HT-29 (cell line): ENCODE results near the gene WDR33. TPM values are rescaled to one million over a fixed set of nuclear protein-coding genes. Genes with fewer than 3 reads are reported as not detected.

Experiments
- DNase-seq: peaks from one replicate; pipeline ENCODE4 v3.0.0-alpha.2; 2015; ENCODE audit warnings: low spot score
- small RNA-seq: library from RNA; depleted of rRNA; stranded (forward); fragments of <200 nt; gene quantifications from one replicate; pipeline ENCODE3, GENCODE V24; 2014
- total RNA-seq: library from RNA; depleted of rRNA; stranded (reverse); fragments of >200 nt; shearing (Covaris generic); gene quantifications from 2 replicates; pipeline ENCODE4 v1.2.3, GENCODE V29; 2014; rRNA removed

WDR33 gene
- total RNA-seq, 1 experiment from 2014 or later: 26.0 TPM

- no peak for DNase-seq
Measured at GRCh38 chr2:127656569-127657231, 154.3 kb downstream of the WDR33 start.

DNA sequence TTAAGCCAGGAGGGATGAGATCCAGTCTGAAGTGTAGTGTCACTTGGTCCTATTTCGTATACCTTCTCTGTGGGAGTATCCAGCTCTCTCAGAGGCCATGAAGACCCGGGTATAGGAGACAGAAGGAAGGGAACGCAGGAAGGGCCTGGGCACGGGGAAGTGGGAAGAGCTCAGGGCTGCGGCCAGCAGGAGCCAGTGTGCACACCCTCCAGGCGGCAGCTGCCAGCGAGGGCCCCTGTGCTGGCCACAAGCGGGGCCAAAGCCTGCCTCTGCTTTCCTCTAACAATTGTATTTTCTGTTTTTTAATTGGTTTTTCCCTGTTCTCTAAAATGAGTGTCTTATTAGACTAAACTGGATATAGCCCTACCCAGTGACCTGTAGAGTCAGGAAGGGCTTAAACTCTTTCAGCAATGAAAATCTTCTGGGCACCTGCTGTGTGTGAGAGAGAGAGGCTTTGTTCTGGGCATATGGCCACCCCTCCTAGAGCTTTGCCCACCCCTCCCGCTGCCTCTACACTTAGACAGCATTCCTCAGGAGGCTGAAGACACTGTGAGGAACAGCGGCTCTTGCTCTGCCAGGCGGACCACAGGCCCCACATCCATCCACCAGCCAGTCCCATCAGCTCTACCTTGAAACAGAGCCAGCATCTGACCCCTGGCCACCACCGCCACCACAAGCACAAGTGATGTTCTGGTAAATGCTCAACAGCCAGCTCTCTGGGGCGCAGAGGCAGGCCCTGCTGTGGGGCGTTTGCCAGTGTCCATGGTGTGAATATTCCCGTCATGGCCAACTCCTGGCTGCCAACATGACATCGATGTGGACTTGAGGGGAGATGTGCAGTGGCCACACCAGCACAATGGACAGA lies 155.5 kb downstream of the WDR33 start:
- no peak for DNase-seq

DNA sequence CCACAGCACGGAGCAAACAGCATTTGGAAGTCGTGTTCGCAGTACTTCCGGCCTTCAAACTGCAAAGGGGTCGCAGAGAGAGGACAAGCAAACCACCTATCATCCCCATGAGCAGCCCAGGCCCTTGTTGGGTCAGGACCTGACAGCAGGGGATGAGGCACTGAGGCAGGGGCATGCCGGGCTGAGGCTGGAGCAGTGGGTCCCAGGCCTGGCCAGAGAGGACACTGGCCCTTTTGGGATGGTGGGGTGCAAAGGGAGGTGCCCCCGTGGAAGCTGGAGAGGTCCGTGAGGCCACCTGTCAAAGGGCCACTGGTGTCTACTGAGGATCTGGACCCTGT lies 156.2 kb downstream of the WDR33 start:
- no peak for DNase-seq

DNA sequence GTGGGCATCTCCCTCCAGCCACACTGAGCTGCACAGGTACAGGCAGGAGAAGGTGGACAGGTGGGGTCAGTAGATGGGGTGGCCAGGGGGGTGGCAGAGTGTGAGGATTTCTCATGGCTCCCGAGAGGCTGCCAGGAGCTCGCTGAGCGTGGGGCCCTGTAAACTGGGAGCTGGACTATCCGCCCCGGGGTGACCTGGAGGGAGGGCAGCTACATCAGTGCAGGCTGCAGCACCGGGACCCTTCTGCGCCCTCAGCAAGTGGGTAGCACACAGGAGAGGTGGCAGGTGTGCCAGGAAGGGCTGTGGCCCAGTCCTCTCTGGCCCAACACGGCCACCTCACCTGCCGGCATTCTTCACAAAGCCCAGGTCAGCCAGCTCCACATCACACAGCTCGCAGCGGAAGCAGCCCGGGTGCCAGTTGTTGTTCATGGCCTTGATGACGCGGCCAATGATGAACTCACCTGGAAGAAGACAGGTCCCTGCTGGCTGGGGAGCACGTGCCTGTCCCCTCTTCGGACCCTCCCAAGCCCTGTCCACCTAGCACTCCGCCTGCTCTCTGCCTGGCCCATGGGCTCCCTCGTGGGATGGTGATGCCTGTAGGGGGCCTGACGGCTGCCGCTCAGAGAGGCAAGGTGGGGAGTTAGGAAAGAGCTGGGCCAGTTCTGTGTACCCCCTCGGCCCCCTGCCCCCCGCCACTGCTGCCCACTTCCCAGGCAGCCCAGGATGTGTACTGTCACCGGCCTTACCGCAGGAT lies 156.7 kb downstream of the WDR33 start:
- no peak for DNase-seq

DNA sequence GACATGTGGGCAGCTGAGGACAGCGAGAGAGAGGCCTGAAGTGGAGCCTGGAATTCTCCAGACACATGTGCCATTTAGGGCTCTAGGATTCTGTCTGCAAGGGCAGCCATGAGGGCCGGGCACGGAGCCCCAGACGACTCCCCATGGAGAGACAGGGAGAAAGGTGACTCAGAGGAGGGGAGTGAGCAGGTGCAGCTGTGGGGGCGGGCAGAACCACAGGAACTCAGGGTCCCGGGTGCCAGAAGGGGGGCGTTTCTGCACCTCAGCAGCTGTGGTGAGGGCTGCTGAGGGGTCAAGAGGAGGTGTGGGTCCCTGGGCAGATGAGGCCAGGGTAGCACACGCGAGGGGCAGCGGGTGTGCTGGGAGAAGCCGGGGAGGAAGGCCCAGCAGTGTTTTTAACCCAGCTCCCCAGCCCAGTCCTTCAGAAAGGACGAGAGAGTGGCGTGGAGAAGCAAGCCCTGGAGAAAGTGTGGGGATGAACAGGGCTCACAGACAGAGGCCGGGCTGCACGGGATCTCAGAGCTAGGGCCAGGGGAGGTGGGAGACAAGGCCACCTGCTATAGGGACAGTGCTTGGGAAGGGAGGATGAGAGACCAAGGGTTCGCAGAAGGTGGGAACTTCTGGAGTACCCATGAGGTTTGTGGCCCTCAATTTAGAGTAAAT lies 157.4 kb downstream of the WDR33 start:
- no peak for DNase-seq

- DNase-seq: no peak
Measured at GRCh38 chr2:127652786-127653357, 158.1 kb downstream of the WDR33 start.

DNA sequence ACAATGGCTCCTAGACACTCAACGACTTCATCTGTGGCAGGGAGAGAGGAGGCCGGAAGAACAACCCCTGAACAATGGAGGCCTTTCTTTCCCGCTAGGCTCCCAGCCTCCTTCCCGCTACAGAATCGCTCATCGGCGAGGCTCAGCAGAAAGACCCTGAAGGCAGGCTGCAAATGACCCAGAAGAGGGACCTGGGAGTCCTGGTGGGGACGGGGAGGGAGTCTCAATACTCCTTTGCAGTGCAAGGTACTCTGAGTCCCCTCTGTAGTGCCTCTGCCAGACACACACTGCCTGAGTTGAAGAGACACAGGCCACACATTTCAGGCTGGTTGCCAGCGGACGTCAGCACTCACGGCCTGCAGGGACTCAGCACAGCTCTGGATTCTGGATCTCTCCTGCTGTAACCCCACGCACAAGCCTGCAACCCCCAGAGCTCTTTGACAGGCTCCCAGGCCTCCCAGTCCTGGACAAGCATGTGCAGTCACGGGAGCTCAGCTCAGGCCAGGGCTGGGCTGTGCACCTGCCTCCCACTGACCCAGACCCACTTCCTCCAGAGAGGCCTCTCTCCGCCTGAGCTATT lies 158.9 kb downstream of the WDR33 start:
- no peak for DNase-seq

GRCh38 chr2:127651381-127651809 lies 159.6 kb downstream of the WDR33 start:
- no peak for DNase-seq

Small RNA genes within 50 kb of the gene (small RNA-seq; reads per million reads assigned to genes)
- gene RF00017 (not detected), gene RF00019 (not detected), gene RNU6-395P (not detected), gene RNY4P7 (0.29 reads per million)

Other genes with a start within 250 kb of the WDR33 start
- gene GPR17, start 165.0 kb downstream of the WDR33 start, total RNA-seq: 0.21 and 0.64 TPM in 2 replicates
- gene LIMS2, start 135.6 kb downstream of the WDR33 start, total RNA-seq: 30.6 and 32.0 TPM in 2 replicates
- gene SFT2D3, start 109.7 kb downstream of the WDR33 start, total RNA-seq: 11.1 and 13.3 TPM in 2 replicates
- gene POLR2D, start 47.0 kb upstream of the WDR33 start, total RNA-seq: 14.0 and 17.8 TPM in 2 replicates
- 8.7 and 10.5 TPM in 2 replicates for gene AMMECR1L, start 74.8 kb upstream of the WDR33 start, total RNA-seq
- gene SAP130, start 216.9 kb upstream of the WDR33 start, total RNA-seq: 10.5 and 19.8 TPM in 2 replicates